Measurements from ENCODE around the gene ACOXL. TPM values are rescaled to one million over a fixed set of nuclear protein-coding genes. Genes with fewer than 3 reads are reported as not detected.

Gene ACOXL
- total and polyA plus RNA-seq, 9 donors, result 0.08 to 0.56 (median 0.19) TPM

DNA sequence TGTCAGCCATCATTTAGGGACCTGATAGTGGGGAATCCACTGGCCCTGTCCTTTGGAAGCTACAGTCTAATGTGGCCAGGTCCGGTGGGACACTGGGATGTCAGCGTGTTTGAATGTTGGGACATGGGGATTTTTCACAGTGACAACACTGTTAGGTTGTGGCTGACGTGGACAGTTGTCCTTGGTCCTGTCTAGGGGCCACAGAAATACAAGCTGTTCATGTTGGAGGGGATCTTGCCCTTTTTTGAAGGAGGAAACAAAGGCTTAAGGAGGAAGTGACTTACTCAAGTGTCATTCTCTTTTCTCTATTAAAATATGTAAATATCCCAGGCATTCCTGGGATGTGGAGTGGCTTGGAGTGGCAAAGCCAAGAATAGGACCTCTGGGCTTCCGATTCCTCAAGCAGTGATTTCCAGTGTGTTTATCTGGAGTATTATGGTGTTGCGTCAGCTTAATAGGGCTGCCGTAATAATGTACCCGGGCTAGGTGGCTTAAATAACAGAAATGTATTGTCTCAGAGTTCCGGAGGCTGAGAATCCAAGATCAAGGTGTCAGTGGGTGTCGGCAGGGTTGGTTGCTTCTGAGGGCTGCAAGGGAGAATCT lies 8.5 kb downstream of the ACOXL start:
- DNase-seq, result no peak
- Histone ChIP-seq H3K27me3 (ENCODE audit: control insufficient read depth, insufficient read depth, low read length) (peaks cover 21% of the 10 kb centered on the region), H3K9me3 (replicated peaks; ENCODE audit: control insufficient read depth, low read depth, low read length) (peaks cover 3% of the 10 kb centered on the region), H3K27ac (ENCODE audit: low read length) (no peak overlapping the region), H3K36me3 (ENCODE audit: control insufficient read depth, insufficient read depth, low read length) (no peaks in the 10 kb centered on the region), H3K4me1 (ENCODE audit: control insufficient read depth, insufficient read depth, low read length) (no peaks in the 10 kb centered on the region), H3K4me3 (ENCODE audit: low read length) (no peak overlapping the region)
- WGBS (ENCODE audit: insufficient coverage), result 87% methylated on average over 8 of the region's 9 CpGs

DNA sequence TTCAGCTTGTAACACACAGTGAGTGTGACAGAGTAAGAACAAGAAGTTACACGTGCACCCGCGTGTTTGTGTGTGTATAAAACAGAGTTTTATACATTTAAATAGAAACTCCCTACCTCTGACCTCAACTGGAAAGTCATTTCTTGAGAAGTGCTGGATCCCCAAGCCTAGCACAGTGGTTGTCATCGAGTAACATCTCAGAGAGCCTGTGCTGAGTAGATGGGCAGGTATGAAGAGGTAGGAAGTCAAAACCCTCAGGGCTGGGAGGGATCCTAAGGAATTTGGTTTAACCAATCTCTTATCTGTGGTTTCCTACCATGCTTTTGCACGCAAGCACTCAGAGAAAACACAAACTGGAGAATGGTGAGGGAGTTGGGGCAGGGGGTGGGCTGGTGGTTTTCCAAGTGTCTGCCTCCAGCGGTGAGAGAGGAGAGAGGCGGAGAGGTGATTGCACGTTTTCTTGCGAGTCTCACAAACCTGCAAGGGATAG lies 9.2 kb downstream of the ACOXL start:
- H3K27me3 ChIP-seq (ENCODE audit: control insufficient read depth, insufficient read depth, low read length), result peaks cover 21% of the 10 kb centered on the region
- no peaks in the 10 kb centered on the region for H3K4me1 ChIP-seq (ENCODE audit: control insufficient read depth, insufficient read depth, low read length)
- no peak overlapping the region for H3K4me3 ChIP-seq (ENCODE audit: low read length)
- H3K36me3 ChIP-seq (ENCODE audit: control insufficient read depth, insufficient read depth, low read length), result no peaks in the 10 kb centered on the region
- H3K9me3 ChIP-seq (replicated peaks; ENCODE audit: control insufficient read depth, low read depth, low read length), result peaks cover 3% of the 10 kb centered on the region
- H3K27ac ChIP-seq (ENCODE audit: low read length), result no peak overlapping the region
- DNase-seq, result no peak
- 46% methylated on average over 5 of the region's 9 CpGs for WGBS (ENCODE audit: insufficient coverage)

DNA sequence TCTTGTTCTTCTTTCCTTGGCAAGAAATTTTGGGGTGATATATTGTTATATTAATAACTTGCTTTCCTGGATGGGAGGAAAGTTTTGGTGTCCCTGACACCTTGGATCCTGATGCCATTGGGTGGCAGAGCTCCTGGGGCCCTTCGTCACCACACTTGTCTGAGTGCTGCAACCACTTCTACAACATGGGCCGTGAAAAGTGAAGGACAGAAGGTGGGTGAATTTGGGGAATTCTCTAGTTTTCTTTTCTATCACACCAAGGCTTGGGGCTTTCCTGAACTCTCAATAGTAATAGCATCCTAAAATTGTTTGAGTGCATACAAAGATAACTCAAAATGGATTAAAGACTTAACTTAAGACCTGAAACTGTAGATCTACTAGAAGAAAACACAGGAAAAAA lies 10.0 kb downstream of the ACOXL start:
- Histone ChIP-seq H3K9me3 (replicated peaks; ENCODE audit: control insufficient read depth, low read depth, low read length) (peaks cover 3% of the 10 kb centered on the region), H3K4me3 (ENCODE audit: low read length) (no peak overlapping the region), H3K27me3 (ENCODE audit: control insufficient read depth, insufficient read depth, low read length) (peaks cover 23% of the 10 kb centered on the region), H3K27ac (ENCODE audit: low read length) (no peak overlapping the region), H3K4me1 (ENCODE audit: control insufficient read depth, insufficient read depth, low read length) (no peaks in the 10 kb centered on the region), H3K36me3 (ENCODE audit: control insufficient read depth, insufficient read depth, low read length) (no peaks in the 10 kb centered on the region)
- no peak for DNase-seq
- no CpG with 5 or more reads among the region's 2 CpGs for WGBS (ENCODE audit: insufficient coverage)

DNA sequence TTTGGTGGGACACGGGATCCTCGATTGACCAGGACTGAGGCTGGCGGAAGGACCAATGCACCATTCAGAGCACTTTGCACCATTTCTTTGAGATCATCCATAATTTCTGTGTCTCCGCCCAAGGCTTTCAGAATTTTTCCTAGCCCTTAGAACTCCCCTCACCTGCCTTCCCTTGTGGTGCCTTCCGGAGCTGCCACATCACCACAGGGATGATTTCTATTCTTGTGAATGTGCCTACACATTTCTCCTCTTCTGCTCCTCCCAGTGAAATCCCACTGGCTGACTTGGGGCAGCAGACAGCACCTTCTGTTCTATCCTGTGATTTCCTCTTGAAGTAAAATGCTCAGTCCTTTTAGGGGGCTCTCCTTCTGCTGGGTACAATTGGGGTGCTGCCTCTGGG lies 11.2 kb downstream of the ACOXL start:
- Histone ChIP-seq H3K36me3 (ENCODE audit: control insufficient read depth, insufficient read depth, low read length) (no peaks in the 10 kb centered on the region), H3K4me1 (ENCODE audit: control insufficient read depth, insufficient read depth, low read length) (no peaks in the 10 kb centered on the region), H3K9me3 (replicated peaks; ENCODE audit: control insufficient read depth, low read depth, low read length) (no peaks in the 10 kb centered on the region), H3K27me3 (ENCODE audit: control insufficient read depth, insufficient read depth, low read length) (peaks cover 26% of the 10 kb centered on the region), H3K27ac (ENCODE audit: low read length) (no peak overlapping the region), H3K4me3 (ENCODE audit: low read length) (no peak overlapping the region)
- DNase-seq, result no peak
- 95% methylated on average over 4 of the region's 5 CpGs for WGBS (ENCODE audit: insufficient coverage)

DNA sequence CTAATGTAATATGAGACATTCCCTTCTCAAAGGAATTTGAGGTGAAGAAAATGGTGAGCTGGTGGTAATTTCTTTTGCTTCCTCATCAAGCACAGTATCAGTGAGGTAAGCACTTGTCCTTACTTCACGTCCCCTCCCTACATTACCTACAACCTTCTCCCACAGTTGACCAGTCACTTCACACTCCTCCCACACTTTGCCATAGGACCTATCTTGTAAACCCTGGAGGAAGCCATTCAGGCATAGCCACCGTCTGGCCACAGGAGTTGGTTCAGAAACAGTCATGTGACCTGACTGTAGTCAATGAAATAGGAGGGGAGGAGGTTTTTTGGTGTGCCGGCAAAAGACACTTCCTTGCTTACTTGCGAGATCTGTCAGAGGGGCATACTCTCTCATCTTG lies 12.1 kb downstream of the ACOXL start:
- 93% methylated on average over 4 of the region's 4 CpGs for WGBS (ENCODE audit: insufficient coverage)

DNA sequence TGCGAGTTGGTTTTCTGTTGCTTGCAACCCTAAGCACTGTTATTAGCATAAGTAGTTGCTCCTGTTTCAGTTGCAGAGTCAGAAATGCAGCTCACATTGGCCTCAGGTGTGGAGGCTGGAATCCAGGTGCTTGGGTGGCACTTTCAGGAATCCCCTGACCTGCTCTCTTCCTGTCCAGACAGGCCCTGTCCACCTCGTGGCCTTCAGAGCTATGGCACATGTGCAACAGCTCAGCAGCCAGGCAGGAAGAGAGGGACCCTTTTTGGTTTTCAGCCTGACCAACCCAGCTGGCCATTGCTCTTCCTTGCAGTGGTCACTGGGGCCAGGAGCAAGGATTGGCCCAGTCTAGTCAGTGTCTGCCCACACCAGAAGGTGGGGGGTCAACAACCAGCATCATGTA lies 12.7 kb downstream of the ACOXL start:
- DNase-seq, result no peak
- no peaks in the 10 kb centered on the region for H3K36me3 ChIP-seq (ENCODE audit: control insufficient read depth, insufficient read depth, low read length)
- H3K9me3 ChIP-seq (replicated peaks; ENCODE audit: control insufficient read depth, low read depth, low read length), result no peaks in the 10 kb centered on the region
- no peak overlapping the region for H3K4me3 ChIP-seq (ENCODE audit: low read length)
- WGBS (ENCODE audit: insufficient coverage), result 93% methylated on average over 2 of the region's 2 CpGs
- peaks cover 27% of the 10 kb centered on the region for H3K27me3 ChIP-seq (ENCODE audit: control insufficient read depth, insufficient read depth, low read length)
- no peaks in the 10 kb centered on the region for H3K4me1 ChIP-seq (ENCODE audit: control insufficient read depth, insufficient read depth, low read length)
- no peak overlapping the region for H3K27ac ChIP-seq (ENCODE audit: low read length)

More for the DNA sequence above, 12.1 kb downstream of the ACOXL start:
- DNase-seq, result no peak
- Histone ChIP-seq H3K27me3 (ENCODE audit: control insufficient read depth, insufficient read depth, low read length) (peaks cover 27% of the 10 kb centered on the region), H3K4me1 (ENCODE audit: control insufficient read depth, insufficient read depth, low read length) (no peaks in the 10 kb centered on the region), H3K9me3 (replicated peaks; ENCODE audit: control insufficient read depth, low read depth, low read length) (no peaks in the 10 kb centered on the region), H3K36me3 (ENCODE audit: control insufficient read depth, insufficient read depth, low read length) (no peaks in the 10 kb centered on the region), H3K27ac (ENCODE audit: low read length) (no peak overlapping the region), H3K4me3 (ENCODE audit: low read length) (no peak overlapping the region)

DNA sequence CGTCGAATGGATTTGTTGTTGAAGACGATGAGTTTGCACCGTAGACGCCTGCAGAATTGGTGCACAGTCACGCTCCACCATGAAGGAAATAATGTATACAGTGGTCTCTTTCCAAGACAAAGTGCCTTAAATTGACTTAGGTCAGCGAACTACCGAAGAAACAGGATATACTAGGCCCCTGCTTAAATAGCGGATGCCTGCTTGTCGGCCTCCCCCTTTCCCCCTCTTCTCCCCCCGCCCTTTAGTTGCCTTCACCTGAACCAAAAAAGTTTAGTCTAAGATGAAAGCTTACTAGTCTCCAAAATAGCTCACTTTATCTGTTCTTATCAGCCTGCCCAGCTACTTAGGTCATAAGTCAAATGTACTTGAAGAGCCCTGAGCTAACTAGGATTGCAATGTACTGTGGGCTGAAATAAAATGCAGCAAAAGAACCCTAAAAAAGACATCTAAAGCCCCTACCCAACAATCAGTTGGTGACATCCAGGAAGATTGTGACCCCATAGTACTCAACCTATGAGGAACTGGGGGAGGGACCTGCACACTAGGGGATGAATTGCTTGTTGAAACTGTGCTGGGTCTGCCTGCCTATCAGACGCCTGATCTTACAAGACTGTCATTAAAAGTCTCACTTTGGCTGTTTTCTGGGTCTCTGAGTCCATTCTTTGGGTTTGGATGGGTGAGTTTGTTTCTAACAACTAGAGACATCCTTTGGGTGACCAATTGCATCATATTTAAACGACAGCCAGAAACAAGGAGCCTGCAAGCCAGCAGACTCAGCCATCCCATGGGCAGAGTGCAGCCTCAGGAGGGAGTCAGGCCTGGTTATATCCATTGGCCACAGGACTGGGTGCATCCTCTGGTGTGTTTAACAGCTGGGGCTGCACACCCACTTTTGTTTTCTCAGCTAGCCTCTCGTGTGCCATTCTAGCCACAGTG lies 14.5 kb downstream of the ACOXL start:
- peaks cover 23% of the 10 kb centered on the region for H3K27me3 ChIP-seq (ENCODE audit: control insufficient read depth, insufficient read depth, low read length)
- H3K4me3 ChIP-seq (ENCODE audit: low read length), result no peak overlapping the region
- H3K9me3 ChIP-seq (replicated peaks; ENCODE audit: control insufficient read depth, low read depth, low read length), result no peaks in the 10 kb centered on the region
- 87% methylated on average over 8 of the region's 14 CpGs for WGBS (ENCODE audit: insufficient coverage)
- DNase-seq, result no peak
- no peaks in the 10 kb centered on the region for H3K36me3 ChIP-seq (ENCODE audit: control insufficient read depth, insufficient read depth, low read length)
- no peak overlapping the region for H3K27ac ChIP-seq (ENCODE audit: low read length)
- no peaks in the 10 kb centered on the region for H3K4me1 ChIP-seq (ENCODE audit: control insufficient read depth, insufficient read depth, low read length)

DNA sequence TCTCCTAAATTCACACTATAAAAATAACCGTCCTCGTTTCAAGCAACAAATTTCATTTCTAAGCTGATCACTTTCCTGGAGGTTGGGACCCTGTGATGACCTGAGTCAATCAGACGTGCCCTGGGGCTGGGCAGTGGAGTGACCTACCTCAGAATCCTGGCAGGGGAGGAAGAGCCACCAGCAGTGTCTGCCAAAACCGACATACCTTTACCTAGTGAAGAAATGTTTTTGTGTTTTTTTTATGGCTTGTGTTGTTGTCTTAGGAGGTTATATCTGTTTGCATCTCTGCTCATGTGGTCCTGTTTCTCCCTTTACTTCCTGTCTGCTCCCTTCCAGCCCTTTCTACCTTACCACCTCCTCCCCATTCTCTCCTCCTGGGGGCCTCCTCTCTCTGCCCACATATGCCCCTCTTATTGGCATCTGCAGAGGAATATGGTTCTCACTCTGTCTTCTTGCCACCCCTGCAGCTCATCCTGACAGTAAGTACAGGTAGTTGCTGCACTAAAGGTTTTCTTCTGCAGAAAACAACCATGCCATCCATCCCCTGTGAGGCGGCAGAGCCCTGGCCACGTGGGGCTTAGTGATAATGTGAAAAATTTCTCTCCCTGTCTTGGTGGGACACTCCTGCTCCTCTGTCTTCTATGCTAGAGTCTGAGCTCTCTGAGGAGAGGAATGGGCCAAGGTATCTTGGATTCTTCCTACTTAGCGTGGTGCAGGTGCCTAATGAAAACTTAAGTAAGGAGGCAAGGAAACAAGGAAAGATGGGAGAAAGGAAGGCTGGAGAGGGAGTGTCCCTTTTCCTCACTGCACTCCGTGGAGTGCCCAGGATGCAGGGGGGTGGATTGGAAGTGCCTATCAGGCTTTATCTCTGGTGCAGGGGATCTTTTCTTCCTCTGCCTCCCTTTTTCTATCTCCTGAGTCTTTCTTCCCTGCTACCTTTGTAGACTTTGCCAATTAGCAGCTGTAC lies 15.4 kb downstream of the ACOXL start:
- Histone ChIP-seq H3K27me3 (ENCODE audit: control insufficient read depth, insufficient read depth, low read length) (peaks cover 21% of the 10 kb centered on the region), H3K27ac (ENCODE audit: low read length) (no peak overlapping the region), H3K9me3 (replicated peaks; ENCODE audit: control insufficient read depth, low read depth, low read length) (no peaks in the 10 kb centered on the region), H3K4me1 (ENCODE audit: control insufficient read depth, insufficient read depth, low read length) (no peaks in the 10 kb centered on the region), H3K4me3 (ENCODE audit: low read length) (no peak overlapping the region), H3K36me3 (ENCODE audit: control insufficient read depth, insufficient read depth, low read length) (no peaks in the 10 kb centered on the region)
- no peak for DNase-seq
- 60% methylated on average over 2 of the region's 8 CpGs for WGBS (ENCODE audit: insufficient coverage)

DNA sequence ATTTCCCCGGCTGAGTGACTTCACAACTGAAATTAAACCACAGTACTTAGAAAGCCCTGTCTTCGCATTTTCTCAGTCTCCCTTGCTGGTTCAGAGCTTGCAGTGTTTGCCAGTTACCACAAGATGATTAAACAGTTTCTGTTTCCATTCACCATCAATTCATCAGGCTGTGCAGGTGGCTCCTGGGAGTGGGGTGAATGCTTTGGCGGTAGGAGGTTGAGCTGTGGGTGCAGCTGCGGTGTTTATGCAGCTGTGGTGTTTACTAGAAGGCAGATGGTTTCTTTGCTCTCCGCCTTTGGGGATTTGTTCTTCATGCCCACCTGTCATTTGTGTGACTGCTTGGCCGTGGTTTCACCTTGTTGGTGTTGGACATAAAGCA lies 16.1 kb downstream of the ACOXL start:
- Histone ChIP-seq H3K36me3 (ENCODE audit: control insufficient read depth, insufficient read depth, low read length) (no peaks in the 10 kb centered on the region), H3K4me3 (ENCODE audit: low read length) (no peak overlapping the region), H3K4me1 (ENCODE audit: control insufficient read depth, insufficient read depth, low read length) (no peaks in the 10 kb centered on the region), H3K9me3 (replicated peaks; ENCODE audit: control insufficient read depth, low read depth, low read length) (no peaks in the 10 kb centered on the region), H3K27ac (ENCODE audit: low read length) (no peak overlapping the region), H3K27me3 (ENCODE audit: control insufficient read depth, insufficient read depth, low read length) (peaks cover 18% of the 10 kb centered on the region)
- DNase-seq, result no peak
- 26% methylated on average over 4 of the region's 6 CpGs for WGBS (ENCODE audit: insufficient coverage)

All from muscle of leg (tissue), 11 donors.